GM18505 (cell line): ENCODE results near the gene DAG1.

ENCODE experiments used
- ATAC-seq: cut with Tn5 transposase; IDR thresholded peaks from one replicate; pipeline ENCODE4 v1.9.1; 2021; ENCODE audit not compliant: unreplicated experiment
- POLR2A ChIP-seq: IDR thresholded peaks from 4 replicates; pipeline ENCODE4 v1.6.1; 2011; ENCODE audit warnings: borderline replicate concordance; ENCODE audit not compliant: insufficient read depth, insufficient read length; ENCODE audit errors: extremely low read depth

DAG1 gene

GRCh38 chr3:49512781-49513355, 42.8 kb downstream of the DAG1 start:
- TF ChIP-seq POLR2A: no peak
- no peak for ATAC-seq

DNA sequence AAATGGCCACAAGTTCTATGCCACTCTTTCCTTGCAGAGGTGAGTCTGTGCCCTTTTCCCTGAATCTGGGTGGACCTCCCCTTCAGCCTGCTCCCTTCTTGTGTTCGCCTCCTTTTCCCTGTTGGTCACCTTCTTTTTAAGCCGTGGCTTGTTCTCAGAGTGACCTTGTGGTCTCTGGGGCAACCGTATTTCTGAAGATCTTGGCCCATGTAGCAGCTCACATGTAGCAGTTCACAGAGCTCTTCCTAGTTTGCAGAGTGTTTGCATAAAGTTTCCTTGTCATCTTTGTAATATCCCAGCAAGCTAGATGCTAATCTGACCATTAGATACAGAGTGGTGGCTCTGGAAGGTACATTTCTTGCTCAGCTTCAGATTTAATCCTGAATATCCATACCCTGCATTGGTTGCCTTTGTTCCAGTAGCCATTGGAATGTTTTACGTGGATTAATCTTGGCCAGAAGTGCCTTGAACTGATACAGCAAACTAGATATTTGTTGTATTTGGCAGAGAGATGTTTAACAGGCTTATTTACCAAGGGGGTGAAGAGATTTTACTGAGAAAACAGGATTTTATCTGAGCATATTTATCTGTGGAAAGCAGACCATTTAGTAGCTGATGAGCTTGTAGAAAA, 43.5 kb downstream of the DAG1 start:
- TF ChIP-seq POLR2A: no peak
- ATAC-seq: no peak

DNA sequence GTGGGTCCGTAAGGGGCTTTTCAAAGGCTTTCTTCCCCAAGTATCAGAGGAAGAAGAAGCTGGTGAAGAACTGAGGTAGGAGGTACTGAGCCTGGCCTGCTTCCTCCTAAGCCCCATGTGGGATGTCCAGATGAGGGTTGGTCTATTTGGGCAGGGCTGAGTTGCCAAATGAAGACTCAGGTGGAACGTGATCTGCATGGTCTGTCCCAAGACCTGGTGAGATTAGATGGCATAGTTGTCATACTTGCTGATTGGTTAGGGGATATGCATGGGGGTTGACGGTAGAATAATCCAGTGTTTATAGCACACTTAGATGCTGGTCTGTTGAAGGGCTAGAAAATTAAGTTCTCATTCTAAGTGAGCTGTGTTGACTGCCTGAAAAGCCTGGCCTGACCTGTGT, 47.9 kb downstream of the DAG1 start:
- no peak for ATAC-seq
- TF ChIP-seq POLR2A: no peak

- no peak for TF ChIP-seq POLR2A
- ATAC-seq: no peak
Measured at GRCh38 chr3:49518441-49518840, 48.4 kb downstream of the DAG1 start.

DNA sequence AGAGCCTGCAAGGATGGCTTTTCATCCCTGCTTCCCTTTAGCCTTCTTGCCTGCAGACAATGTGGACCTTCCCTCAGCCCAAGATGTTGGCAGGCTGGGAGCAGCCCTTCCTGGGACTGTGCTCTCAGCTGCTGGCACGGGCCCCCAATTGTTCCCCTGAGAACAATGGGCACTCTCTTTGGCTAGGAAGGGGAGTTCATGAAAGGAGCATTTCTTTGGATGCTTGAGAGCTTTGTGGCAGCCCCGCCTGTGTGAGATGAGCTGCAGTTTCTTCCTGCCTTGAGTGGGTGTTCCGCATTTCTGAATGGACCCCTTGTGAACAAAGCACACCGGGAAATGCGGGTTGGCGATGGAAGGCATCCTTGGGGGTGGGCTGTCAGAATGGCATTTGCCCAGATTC, 49.2 kb downstream of the DAG1 start:
- TF ChIP-seq POLR2A: no peak
- ATAC-seq: no peak

DNA sequence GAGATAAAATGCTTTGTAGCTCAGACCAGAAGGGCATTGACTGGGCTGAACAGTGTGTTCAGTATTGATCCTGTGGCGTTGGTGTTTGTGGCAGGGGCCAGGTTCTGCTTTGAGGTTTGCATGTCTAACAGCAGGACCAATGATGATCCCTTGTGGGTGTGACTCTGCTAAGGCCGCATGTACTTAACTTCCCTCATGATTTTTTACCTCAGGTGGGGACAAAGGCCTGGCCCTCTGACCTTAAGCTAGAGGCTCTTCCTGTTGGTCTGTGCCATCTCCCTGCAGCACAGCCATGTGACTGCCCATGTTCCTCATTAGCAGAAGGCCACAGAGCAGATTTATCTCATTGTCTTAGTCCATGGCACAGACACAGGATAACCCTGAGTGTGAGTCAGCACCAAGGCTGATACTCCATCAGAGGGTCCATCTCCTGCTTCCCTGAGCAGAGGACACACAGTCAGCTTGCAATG, 49.9 kb downstream of the DAG1 start:
- no peak for ATAC-seq
- TF ChIP-seq POLR2A: no peak

GRCh38 chr3:49523756-49524747, 54.0 kb downstream of the DAG1 start:
- no peak for ATAC-seq
- no peak for TF ChIP-seq POLR2A

DNA sequence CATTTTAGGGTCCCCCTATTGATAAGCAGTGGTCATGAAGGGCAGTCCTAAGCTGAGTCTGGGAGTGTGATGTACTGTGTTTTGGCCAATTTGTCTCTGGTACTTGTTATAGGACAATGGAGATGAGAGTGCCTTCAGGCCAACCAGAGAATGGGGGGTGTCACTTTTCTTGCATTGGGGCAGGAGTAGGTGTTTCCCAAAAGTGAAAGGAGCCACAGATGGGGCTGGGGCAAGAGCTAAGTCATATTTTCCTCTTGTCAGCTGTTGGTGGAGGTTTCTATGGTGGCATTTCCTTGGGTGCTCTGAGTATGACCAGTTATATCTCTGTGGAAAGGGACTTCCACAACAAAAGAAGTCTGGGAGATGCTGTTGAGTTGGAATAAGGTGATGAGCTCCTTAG, 59.5 kb downstream of the DAG1 start:
- no peak for TF ChIP-seq POLR2A
- ATAC-seq: no peak

DNA sequence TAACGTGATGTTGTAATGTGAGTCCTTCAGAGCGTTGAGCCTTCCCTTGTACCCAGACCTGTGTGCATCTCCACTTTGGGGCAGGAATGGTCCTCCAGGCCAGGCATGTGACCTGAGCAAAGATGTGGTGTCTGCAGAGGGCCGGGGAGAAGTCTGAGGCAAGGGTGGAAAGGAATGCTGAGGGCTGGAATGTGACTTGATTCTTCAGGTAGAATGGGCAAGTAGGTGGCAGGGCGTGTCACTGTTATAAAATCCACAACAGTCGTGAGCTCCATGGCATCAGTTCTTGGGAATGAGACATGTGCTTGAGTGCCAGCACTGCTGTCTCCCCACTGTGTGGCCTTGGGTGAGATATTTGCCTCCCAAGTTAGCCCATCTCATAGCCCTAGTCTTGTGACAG, 60.2 kb downstream of the DAG1 start:
- ATAC-seq: no peak
- TF ChIP-seq POLR2A: no peak

DNA sequence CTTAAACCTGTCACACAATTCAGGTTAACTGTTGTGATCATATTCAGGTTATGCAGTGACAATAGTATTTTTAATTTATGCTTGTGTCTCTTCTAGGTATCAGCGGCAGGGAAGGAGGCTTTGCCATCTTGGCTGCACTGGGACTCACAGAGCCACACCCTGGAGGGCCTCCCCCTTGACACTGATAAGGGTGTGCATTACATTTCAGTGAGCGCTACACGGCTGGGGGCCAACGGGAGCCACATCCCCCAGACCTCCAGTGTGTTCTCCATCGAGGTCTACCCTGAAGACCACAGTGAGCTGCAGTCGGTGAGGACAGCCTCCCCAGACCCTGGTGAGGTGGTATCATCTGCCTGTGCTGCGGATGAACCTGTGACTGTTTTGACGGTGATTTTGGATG, 60.6 kb downstream of the DAG1 start:
- TF ChIP-seq POLR2A: no peak
- ATAC-seq: no peak

- ATAC-seq: no peak
- TF ChIP-seq POLR2A: no peak
Measured at GRCh38 chr3:49531218-49531617, 61.2 kb downstream of the DAG1 start.

DNA sequence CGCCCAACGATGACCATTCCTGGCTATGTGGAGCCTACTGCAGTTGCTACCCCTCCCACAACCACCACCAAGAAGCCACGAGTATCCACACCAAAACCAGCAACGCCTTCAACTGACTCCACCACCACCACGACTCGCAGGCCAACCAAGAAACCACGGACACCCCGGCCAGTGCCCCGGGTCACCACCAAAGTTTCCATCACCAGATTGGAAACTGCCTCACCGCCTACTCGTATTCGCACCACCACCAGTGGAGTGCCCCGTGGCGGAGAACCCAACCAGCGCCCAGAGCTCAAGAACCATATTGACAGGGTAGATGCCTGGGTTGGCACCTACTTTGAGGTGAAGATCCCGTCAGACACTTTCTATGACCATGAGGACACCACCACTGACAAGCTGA, 61.6 kb downstream of the DAG1 start:
- no peak for TF ChIP-seq POLR2A
- ATAC-seq: no peak

DNA sequence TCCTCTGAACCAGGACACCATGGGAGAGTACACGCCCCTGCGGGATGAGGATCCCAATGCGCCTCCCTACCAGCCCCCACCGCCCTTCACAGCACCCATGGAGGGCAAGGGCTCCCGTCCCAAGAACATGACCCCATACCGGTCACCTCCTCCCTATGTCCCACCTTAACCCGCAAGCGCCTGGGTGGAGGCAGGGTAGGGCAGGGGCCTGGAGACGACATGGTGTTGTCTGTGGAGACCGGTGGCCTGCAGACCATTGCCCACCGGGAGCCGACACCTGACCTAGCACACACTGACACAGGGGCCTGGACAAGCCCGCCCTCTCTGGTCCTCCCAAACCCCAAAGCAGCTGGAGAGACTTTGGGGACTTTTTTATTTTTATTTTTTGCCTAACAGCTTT, 63.0 kb downstream of the DAG1 start:
- no peak for TF ChIP-seq POLR2A
- no peak for ATAC-seq
